PC-9 (cell line): ENCODE data around the gene USP34. TPM values are rescaled to one million over a fixed set of nuclear protein-coding genes. Genes with fewer than 3 reads are reported as not detected.

Experiments used
- BruUV-seq: library from RNA; stranded (reverse); fragments of 400-500 nt; replicated peaks from 2 replicates; lab custom pipeline; 2021; lab: Mats Ljungman, UMichigan
- CTCF ChIA-PET: fragments of 300-600 bp; sonication (Branson Sonifier 250); formaldehyde crosslinking; loops from one replicate; lab custom pipeline; 2022; ENCODE audit warnings: antibody characterized with exemption; lab: Charles Lee
- POLR2A ChIA-PET: fragments of 300-600 bp; sonication (Branson Sonifier 250); formaldehyde crosslinking; loops from one replicate; lab custom pipeline; 2022; ENCODE audit warnings: antibody characterized with exemption; ENCODE audit not compliant: unreplicated experiment; lab: Charles Lee
- DNase-seq, 2 experiments: peaks; one replicate each; pipeline versions ENCODE4 v3.0.0 to v3.0.0-alpha.2; 2015 to 2022; ENCODE audit warnings: mixed read lengths in 1 of 2
- H2AFZ ChIP-seq: fragments of 200-600 bp; sonication (generic); 2 replicates; pipeline ENCODE4 v1.8.1; 2017; ENCODE audit warnings: antibody characterized with exemption
- H3F3A ChIP-seq: fragments of 200-600 bp; sonication (generic); 2 replicates; pipeline ENCODE4 v1.8.1; 2017; ENCODE audit warnings: antibody characterized with exemption, mild to moderate bottlenecking, low read depth; ENCODE audit not compliant: insufficient read depth
- H3K27ac ChIP-seq: fragments of 200-600 bp; sonication (generic); 2 replicates; pipeline ENCODE4 v1.6.1; 2016; ENCODE audit warnings: mixed run types
- H3K27me3 ChIP-seq: fragments of 200-600 bp; sonication (generic); 2 replicates; pipeline ENCODE4 v1.6.1; 2016; ENCODE audit warnings: low read depth, mixed run types; ENCODE audit not compliant: insufficient read depth
- H3K36me3 ChIP-seq: fragments of 200-600 bp; sonication (generic); 2 replicates; pipeline ENCODE4 v1.6.1; 2016; ENCODE audit warnings: low read depth, mixed run types
- H3K4me1 ChIP-seq: fragments of 200-600 bp; sonication (generic); replicated peaks from 2 replicates; pipeline ENCODE4 v1.6.1; 2016; ENCODE audit warnings: mixed run types; ENCODE audit not compliant: insufficient read depth
- H3K4me2 ChIP-seq: fragments of 200-600 bp; sonication (generic); 2 replicates; pipeline ENCODE4 v1.6.1; 2017; ENCODE audit warnings: mixed run types
- H3K4me3 ChIP-seq: fragments of 200-600 bp; sonication (generic); 2 replicates; pipeline ENCODE4 v1.6.1; 2016; ENCODE audit warnings: mixed run types
- H3K79me2 ChIP-seq: fragments of 200-600 bp; sonication (generic); 2 replicates; pipeline ENCODE4 v1.6.1; 2017; ENCODE audit warnings: low read depth, mixed run types
- H3K9me2 ChIP-seq: fragments of 200-600 bp; sonication (generic); 2 replicates; pipeline ENCODE4 v1.8.1; 2017; ENCODE audit warnings: mild to moderate bottlenecking; ENCODE audit not compliant: insufficient read depth
- H3K9me3 ChIP-seq: fragments of 200-600 bp; sonication (generic); 2 replicates; pipeline ENCODE4 v1.8.1; 2016; ENCODE audit warnings: low read depth; ENCODE audit not compliant: insufficient read depth
- H4K20me1 ChIP-seq: fragments of 200-600 bp; sonication (generic); 2 replicates; pipeline ENCODE4 v1.8.1; 2017; ENCODE audit not compliant: insufficient read depth
- CTCF ChIP-seq: fragments of 200-600 bp; sonication (generic); conservative IDR thresholded peaks from 2 replicates; pipeline ENCODE4 v1.6.1; 2017; ENCODE audit warnings: mixed run types, antibody characterized with exemption, mild to moderate bottlenecking, moderate library complexity
- EZH2 ChIP-seq: fragments of 200-600 bp; sonication (generic); IDR thresholded peaks from 2 replicates; pipeline ENCODE4 v1.8.0; 2017; ENCODE audit warnings: antibody characterized with exemption, low read depth
- intact Hi-C: fragments of 100-400 bp; cut with micrococcal nuclease; formaldehyde crosslinking; loops from one replicate; pipeline ENCODE4 v1.10.0; 2022; ENCODE audit not compliant: unreplicated experiment
- total RNA-seq: library from RNA; stranded (reverse); gene quantifications from 2 replicates; pipeline ENCODE4 v1.2.3, GENCODE V29; 2021

The USP34 gene
- total RNA-seq, 1 experiment from 2014 or later: 120 TPM

GRCh38 chr2:61443342-61444041 lies 27.4 kb downstream of the USP34 start:
- CTCF ChIA-PET: no interaction called here
- Histone ChIP-seq H3K27ac (no peak overlapping the region), H3K4me2 (no peak overlapping the region), H3K27me3 (no peaks in the 10 kb centered on the region), H3K4me1 (no peaks in the 10 kb centered on the region), H3K79me2 (peaks cover 99% of the 10 kb centered on the region), H3K36me3 (0 out of 2 replicates have a peak, but pooled peaks cover 4% of the 10 kb centered on the region), H4K20me1 (peaks cover 92% of the 10 kb centered on the region), H2AFZ (no peak overlapping the region), H3K9me2 (no peaks in the 10 kb centered on the region), H3K4me3 (no peak overlapping the region), H3F3A (peaks cover 10% of the 10 kb centered on the region; the same call in 1 of the 2 replicates), H3K9me3 (no peaks in the 10 kb centered on the region)
- DNase-seq: no peak
- intact Hi-C loops: no loop called here
- TF ChIP-seq CTCF (no peak), EZH2 (no peak)
- BruUV-seq: no TSS peak
- POLR2A ChIA-PET: no interaction called here

- Histone ChIP-seq H3K27me3 (no peaks in the 10 kb centered on the region), H2AFZ (no peak overlapping the region), H3K4me2 (no peak overlapping the region), H4K20me1 (peaks cover 91% of the 10 kb centered on the region), H3K4me3 (no peak overlapping the region), H3K36me3 (0 out of 2 replicates have a peak, but pooled peaks cover 4% of the 10 kb centered on the region), H3K4me1 (no peaks in the 10 kb centered on the region), H3F3A (peaks cover 4% of the 10 kb centered on the region; the same call in 1 of the 2 replicates), H3K79me2 (peaks cover 99% of the 10 kb centered on the region), H3K9me2 (no peaks in the 10 kb centered on the region), H3K27ac (no peak overlapping the region), H3K9me3 (no peaks in the 10 kb centered on the region)
- POLR2A ChIA-PET: no interaction called here
- CTCF ChIA-PET: no interaction called here
- no peak for TF ChIP-seq EZH2
- TF ChIP-seq CTCF: no peak
- intact Hi-C loops: no loop called here
- BruUV-seq: no TSS peak
- DNase-seq: no peak
Measured at GRCh38 chr2:61439241-61440002, 31.5 kb downstream of the USP34 start.

- DNase-seq: no peak
- H3K36me3 ChIP-seq: 0 out of 2 replicates have a peak, but pooled peaks cover 4% of the 10 kb centered on the region
- TF ChIP-seq EZH2 (no peak), CTCF (no peak)
- ChIA-PET CTCF (no interaction called here), POLR2A (no interaction called here)
- peaks cover 91% of the 10 kb centered on the region for H4K20me1 ChIP-seq
- H3K27me3 ChIP-seq: no peaks in the 10 kb centered on the region
- no TSS peak for BruUV-seq
- H2AFZ ChIP-seq: no peak overlapping the region
- peaks cover 4% of the 10 kb centered on the region; the same call in 1 of the 2 replicates for H3F3A ChIP-seq
- no peak overlapping the region for H3K4me2 ChIP-seq
- no peak overlapping the region for H3K27ac ChIP-seq
- no peaks in the 10 kb centered on the region for H3K9me3 ChIP-seq
- intact Hi-C loops: no loop called here
- H3K9me2 ChIP-seq: no peaks in the 10 kb centered on the region
- H3K4me1 ChIP-seq: no peaks in the 10 kb centered on the region
- no peak overlapping the region for H3K4me3 ChIP-seq
- H3K79me2 ChIP-seq: peaks cover 99% of the 10 kb centered on the region
Measured at GRCh38 chr2:61438670-61439069, 32.2 kb downstream of the USP34 start.
